Cardiac muscle cell (in vitro differentiated cells and primary cell): ENCODE results near the gene RTN3. TPM values are rescaled to one million over a fixed set of nuclear protein-coding genes. Genes with fewer than 3 reads are reported as not detected.
A peak's percentile ranks its signal among the peaks of the same experiment; 100 is the strongest.

Source experiments
- DNase-seq, 2 donors: peaks; one replicate each; pipeline versions ENCODE4 v3.0.0 to v3.0.0-alpha.2; 2010 to 2017; ENCODE audit warnings: low read depth in 1 of 2, low spot score in 1 of 2
- H3K27ac ChIP-seq: fragments of 200-600 bp; sonication (generic); 2 replicates; pipeline ENCODE4 v1.5.1; 2016
- H3K27me3 ChIP-seq: fragments of 200-600 bp; sonication (generic); 2 replicates; pipeline ENCODE4 v1.6.0; 2016; ENCODE audit warnings: control low read depth
- H3K36me3 ChIP-seq: fragments of 200-600 bp; sonication (generic); 2 replicates; pipeline ENCODE4 v1.5.1; 2016; ENCODE audit warnings: control low read depth
- H3K4me1 ChIP-seq: fragments of 200-600 bp; sonication (generic); 2 replicates; pipeline ENCODE4 v1.8.1; 2017; ENCODE audit warnings: low read depth, mild to moderate bottlenecking, mixed run types
- H3K4me3 ChIP-seq: fragments of 200-600 bp; sonication (generic); 2 replicates; pipeline ENCODE4 v1.5.1; 2016; ENCODE audit warnings: mild to moderate bottlenecking
- H3K9me3 ChIP-seq: fragments of 200-600 bp; sonication (generic); 2 replicates; pipeline ENCODE4 v1.5.1; 2017; ENCODE audit warnings: low read depth, mild to moderate bottlenecking, control low read depth
- polyA plus RNA-seq: library from polyadenylated mRNA; unstranded; fragments of >200 nt; fragmentation: Nextera tagmentation; extraction: Ambion mirVana; gene quantifications from 2 replicates; pipeline ENCODE4 v1.2.1, GENCODE V29; 2016
- total RNA-seq: library from RNA; depleted of rRNA; stranded (reverse); fragments of >200 nt; gene quantifications from 2 replicates; pipeline ENCODE4 v1.2.3, GENCODE V29; 2016
- TF ChIP-seq, protein P1 (sequence below): IDR thresholded peaks from 2 replicates; pipeline ENCODE4 v1.5.1; 2012; ENCODE audit warnings: low read depth, mild to moderate bottlenecking, low read length

RTN3 gene
- total and polyA plus RNA-seq, 2 experiments from 2014 or later: 99.7 to 116 TPM

DNA sequence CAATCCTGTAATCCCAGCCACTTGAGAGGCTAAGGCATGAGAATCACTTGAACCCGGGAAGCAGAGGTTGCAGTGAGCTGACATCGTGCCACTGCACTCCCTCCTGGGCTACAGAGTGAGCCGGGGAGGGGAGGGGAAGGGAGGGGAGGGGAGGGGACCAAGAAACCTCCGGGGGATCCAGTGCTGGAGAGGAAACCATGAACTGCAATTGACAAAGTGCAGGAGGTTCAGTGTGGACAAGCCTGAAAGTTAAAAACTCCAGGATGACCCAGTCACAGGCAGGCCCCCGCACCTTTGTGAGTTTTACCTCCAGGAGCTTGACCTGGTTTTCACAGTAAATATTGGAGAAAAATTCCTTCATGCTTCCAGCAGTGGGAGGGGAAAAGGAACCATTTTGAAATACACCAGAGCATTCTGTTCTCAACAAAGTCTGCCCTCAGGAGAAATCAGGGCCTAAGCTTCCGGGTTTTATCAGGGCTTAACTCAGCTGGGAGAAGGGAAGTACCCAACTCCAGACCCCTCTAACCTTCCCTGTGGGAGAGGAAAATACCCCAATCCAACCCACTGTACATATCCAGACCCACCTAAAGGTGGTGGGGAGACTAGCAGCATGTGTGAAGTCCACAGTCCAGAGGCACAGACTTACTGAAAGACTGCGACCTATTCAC lies 102.8 kb downstream of the RTN3 start:
- TF ChIP-seq, protein P1, sequence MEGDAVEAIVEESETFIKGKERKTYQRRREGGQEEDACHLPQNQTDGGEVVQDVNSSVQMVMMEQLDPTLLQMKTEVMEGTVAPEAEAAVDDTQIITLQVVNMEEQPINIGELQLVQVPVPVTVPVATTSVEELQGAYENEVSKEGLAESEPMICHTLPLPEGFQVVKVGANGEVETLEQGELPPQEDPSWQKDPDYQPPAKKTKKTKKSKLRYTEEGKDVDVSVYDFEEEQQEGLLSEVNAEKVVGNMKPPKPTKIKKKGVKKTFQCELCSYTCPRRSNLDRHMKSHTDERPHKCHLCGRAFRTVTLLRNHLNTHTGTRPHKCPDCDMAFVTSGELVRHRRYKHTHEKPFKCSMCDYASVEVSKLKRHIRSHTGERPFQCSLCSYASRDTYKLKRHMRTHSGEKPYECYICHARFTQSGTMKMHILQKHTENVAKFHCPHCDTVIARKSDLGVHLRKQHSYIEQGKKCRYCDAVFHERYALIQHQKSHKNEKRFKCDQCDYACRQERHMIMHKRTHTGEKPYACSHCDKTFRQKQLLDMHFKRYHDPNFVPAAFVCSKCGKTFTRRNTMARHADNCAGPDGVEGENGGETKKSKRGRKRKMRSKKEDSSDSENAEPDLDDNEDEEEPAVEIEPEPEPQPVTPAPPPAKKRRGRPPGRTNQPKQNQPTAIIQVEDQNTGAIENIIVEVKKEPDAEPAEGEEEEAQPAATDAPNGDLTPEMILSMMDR: no peak
- no peaks in the 10 kb centered on the region for H3K27me3 ChIP-seq
- peaks cover 3% of the 10 kb centered on the region for H3K4me1 ChIP-seq
- H3K27ac ChIP-seq: peak overlapping the region; percentile 5
- no peaks in the 10 kb centered on the region for H3K9me3 ChIP-seq
- H3K4me3 ChIP-seq: no peak overlapping the region
- peak in 1 of 2 donors; percentile 32 for DNase-seq
- H3K36me3 ChIP-seq: no peaks in the 10 kb centered on the region

DNA sequence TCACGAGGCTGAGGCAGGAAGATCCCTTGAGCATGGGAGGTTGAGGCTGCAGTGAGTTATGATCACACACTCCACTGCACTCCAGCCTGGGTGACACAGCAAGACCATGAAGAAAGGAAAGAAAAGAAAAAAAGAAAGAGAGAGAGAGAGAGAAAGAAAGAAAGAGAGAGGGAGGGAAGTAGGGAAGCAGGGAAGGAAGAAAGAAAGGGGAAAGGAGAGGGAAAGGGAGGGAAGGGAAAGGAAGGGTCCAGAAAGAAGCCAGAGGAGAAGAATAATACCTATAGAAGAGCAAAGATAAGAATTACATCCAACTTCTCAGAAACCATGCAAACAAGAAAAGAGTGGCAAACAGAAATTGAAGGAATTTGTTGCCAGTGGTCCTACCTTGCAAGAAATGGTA lies 104.5 kb downstream of the RTN3 start:
- Histone ChIP-seq H3K36me3 (no peaks in the 10 kb centered on the region), H3K27ac (no peak overlapping the region), H3K27me3 (no peaks in the 10 kb centered on the region), H3K9me3 (no peaks in the 10 kb centered on the region), H3K4me3 (no peak overlapping the region), H3K4me1 (peaks cover 3% of the 10 kb centered on the region)
- no peak for DNase-seq
- TF ChIP-seq, protein P1: no peak

DNA sequence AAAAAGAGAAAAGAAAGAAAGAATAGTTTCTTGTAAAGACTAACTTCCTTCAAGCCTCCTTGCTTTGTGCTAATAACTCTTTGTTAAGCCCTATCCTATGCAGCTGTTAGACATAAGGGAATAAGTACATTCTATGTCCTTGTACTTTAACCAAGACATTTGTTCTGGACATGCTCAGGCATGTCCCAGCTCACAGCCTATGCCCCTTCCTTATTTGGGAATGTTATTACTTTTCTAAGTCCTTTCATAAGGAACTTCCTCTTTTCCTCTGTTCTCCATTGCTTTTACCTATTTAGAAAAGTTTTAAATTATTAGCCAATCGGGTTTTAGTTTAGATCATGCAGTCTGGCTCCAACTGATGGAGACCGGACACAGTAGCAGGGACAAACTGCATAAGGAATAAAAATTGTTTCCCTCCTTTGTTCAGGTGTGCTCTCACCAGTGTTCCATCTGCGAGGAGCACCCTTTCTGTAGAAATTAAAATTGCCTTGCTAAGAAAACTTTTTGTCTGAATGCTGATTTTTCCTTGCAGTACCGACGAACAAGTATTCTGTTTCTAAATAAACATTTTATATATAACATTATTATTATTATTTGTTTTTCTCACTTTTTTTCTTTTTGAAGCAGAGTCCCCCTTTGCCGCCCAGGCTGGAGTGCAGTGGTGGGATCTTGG lies 110.3 kb downstream of the RTN3 start:
- no peak overlapping the region for H3K27ac ChIP-seq

DNA sequence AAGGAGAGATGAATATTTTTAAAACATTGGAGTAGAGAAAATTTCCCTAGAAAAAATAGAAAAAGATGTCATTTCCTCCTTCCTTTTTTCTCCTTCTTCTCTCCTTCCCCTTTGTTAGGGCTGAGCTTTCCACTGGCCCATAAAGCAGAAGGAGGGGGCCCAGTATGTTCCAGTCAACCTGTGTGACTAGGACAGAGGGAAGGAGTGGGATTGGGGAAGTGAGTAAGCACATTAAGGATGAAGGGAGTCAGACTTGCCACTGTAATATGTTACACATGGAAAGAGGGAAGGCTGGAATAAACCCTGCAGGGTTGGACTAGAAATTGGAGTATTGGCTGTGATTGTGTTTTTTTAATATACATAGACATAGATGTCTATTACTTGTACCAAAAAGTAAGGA lies 111.9 kb downstream of the RTN3 start:
- no peak for DNase-seq
- no peak overlapping the region for H3K27ac ChIP-seq
- H3K27me3 ChIP-seq: no peaks in the 10 kb centered on the region
- H3K4me1 ChIP-seq: no peaks in the 10 kb centered on the region
- no peaks in the 10 kb centered on the region for H3K9me3 ChIP-seq
- TF ChIP-seq, protein P1: no peak
- H3K36me3 ChIP-seq: no peaks in the 10 kb centered on the region
- no peak overlapping the region for H3K4me3 ChIP-seq

More for the DNA sequence above, 110.3 kb downstream of the RTN3 start:
- Histone ChIP-seq H3K4me1 (no peaks in the 10 kb centered on the region), H3K36me3 (no peaks in the 10 kb centered on the region), H3K4me3 (no peak overlapping the region), H3K27me3 (no peaks in the 10 kb centered on the region), H3K9me3 (no peaks in the 10 kb centered on the region)
- DNase-seq: no peak
- TF ChIP-seq, protein P1: no peak

DNA sequence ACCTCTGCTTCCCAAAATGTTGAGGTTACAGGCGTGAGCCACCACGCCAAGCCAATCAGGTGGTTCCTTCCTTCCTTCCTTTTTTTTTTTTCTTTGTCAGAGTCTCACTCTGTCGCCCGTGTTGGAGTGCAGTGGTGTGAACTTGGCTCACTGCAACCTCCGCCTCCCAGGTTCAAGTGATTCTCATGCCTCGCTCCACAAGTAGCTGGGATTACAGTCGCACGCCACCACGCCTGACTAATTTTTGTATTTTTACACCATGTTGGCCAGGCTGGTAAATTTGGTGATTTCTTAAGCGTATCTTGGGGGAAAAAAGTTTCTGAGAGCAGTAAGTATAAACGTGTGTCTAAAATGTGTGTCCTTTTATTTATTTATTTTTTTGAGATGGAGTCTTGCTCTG lies 113.8 kb downstream of the RTN3 start:
- no peak for DNase-seq
- H3K27ac ChIP-seq: no peak overlapping the region

More for the DNA sequence above, 113.8 kb downstream of the RTN3 start:
- Histone ChIP-seq H3K9me3 (no peaks in the 10 kb centered on the region), H3K4me1 (no peaks in the 10 kb centered on the region), H3K4me3 (no peak overlapping the region), H3K27me3 (no peaks in the 10 kb centered on the region), H3K36me3 (no peaks in the 10 kb centered on the region)
- TF ChIP-seq, protein P1: no peak
